ENCODE results near the gene KDELR1.

Gene KDELR1

DNA sequence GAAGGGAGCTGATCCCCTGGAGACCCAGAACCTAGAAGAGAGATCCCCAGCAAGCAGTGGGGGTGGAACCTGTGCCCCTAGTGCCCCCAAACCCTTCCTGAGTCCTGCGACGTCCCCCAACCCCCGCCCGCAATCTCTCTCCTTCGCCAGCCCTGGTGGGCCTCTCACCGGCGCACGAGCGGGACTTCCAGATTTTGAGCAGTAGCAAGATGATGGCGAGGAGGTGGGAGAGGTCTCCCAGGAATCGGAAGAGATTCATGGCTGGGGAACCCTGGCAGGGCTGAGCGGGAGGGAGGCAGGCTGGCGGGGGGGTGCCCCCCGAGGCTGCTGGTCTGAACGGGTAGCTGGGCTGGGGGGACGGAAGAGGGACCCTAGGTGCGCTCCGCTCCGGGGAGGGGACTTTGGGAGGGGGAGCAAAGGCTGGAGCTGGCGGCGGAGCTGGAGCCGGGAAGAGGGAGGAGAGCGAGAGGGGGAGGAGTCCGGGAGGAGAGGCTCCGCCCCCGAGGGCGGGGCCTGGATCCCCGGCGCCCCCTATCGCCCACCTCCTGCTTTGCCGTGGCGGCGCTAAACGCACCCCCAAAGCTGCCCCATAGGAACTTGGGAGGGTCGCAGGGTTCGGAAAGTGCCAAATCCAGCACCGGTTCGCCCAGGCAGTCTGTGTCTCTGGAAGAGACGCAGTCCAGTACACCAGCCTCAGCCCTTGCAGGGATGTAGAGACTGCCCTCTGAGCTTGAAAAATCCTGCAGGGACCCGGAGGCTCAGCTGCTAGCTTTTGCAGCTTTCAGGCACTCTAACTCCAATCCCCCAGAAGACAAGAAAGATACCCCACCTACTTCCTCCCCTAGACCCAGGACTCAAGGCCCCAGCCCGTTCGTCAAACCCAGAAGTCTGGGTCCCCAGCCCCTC lies at the start of gene KDELR1:
KDELR1 (minus strand) TSS at position 452 of the 906 bp plus-strand sequence; CDS start at position 259, 193 bp downstream.
- peak; percentile 64 for DNase-seq

DNA sequence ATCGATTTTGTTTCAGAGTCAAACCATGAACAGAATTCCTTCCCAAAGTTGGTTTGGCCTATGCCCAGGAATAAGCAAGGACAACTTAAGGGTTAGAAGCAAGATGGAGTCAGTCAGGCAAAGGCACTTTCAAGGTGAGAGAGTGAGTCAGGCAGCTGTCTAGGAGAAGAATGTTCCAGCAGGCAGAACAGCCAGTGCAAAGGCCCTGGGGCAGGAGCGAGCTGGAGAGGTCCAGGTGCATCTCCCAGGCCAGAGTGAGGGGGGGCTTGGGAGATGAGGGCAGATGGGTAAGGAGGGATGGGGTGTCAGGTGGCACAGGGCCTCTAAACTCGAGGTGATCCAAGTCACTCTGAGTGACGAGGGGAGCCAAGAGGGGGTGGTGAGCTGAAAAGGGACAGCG lies 45.2 kb upstream of the KDELR1 start:
- no peak for DNase-seq

DNA sequence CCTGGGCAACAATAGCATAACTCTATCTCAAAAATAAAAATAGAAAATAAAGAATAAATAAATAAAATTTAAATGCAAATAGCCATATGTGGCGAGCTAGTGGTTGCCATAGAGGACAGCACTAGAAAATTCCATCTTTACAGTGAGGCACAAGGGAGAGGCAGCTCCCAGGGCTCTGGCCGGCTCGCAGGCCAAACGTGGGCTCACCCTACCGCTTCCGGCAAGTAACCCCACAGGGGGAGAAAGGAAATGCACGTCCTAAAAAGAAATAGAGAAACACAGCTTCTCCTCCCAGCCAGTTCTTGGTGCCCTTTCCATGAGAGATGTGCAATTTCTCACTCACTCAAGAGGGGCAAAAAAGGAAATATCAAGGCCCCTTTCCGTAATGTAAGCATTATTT lies 42.0 kb upstream of the KDELR1 start:
- DNase-seq, result peak; percentile 26

DNA sequence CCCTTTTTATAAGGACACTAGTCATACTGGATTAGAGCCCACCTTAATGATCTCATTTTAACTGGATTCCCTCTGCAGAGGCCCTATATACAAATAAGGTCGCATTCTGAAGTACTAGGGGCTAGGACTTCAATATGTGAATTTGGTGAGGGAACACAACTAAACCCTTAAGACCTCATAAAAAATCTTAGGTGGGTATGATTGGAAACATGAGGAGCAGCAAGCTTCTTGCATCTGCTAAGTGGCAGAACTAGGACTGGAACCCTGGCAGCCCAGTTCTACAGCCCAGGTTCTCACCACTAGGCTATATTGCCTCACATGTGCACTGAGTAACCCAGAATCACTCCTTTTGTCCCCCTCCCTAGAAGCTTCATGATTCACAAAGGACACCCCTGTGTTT lies 37.3 kb upstream of the KDELR1 start:
- DNase-seq, result no peak

DNA sequence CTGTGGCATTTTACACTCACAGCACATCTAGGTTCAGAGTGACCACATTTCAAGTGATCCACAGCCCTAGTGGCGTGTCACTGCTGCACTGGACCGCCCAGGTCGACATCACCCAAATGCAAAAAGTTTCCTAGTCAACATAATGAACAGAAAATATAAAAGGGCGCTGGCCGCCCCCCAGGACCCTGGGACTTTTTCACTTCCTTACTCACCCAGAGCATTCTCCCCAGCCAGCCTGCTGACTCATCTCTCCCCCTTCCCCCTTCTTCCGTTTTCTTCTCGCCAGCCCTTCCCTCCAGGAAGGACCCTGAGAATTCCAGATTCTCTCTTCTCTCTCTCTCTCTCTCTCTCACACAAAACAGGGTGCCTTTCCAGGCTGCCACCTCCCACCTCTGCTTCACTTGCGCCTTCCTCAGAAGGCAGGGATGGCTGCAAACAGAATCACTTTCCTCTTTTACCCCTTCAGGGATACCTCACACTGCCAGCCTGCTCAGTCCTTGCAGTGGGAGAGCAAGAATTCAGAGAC lies 33.4 kb upstream of the KDELR1 start:
- peak; percentile 28 for DNase-seq

DNA sequence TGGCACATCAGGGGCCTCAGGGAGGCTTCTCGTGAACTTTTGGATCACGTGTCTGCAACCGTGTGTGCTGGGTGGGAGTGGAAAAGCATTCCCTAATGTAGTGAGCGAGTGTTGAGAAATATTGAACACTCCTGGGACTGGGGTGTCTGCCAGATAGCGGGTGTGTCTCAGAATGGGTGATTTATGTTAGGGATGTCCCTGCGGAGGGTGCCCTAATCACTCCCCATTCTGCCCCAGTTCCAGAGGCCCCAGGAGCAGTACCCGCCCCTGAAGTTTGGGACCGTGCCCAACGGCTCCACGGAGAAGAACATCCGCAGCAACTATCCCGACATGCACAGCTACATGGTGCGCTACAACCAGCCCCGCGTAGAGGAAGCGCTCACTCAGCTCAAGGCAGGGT lies 30.2 kb upstream of the KDELR1 start:
- no peak for DNase-seq

DNA sequence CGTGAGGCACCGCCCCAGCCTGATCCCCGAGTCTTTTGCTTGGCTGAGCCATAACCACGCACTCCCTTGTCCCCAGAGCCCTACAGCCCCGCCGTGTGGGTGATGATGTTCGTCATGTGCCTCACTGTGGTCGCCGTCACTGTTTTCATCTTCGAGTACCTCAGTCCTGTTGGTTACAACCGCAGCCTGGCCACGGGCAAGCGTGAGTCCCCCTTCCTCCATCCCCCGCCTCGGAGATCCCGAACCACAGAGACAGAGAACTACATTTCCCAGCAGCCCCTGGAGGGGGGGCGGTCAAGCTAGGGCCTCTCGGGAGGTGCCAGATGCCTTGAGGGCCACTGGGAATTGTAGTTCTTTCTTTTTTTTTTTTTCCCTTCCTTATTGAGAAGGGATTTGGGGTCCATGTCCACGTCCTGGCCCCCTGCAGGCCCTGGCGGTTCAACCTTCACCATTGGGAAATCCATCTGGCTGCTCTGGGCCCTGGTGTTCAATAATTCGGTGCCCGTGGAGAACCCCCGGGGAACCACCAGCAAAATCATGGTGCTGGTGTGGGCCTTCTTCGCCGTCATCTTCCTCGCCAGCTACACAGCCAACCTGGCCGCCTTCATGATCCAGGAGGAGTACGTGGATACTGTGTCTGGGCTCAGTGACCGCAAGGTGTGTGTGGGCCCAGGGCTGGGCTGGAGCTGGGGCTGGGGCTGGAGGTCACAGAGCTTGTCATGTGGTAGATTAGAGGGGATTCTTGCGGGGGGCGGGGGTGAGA lies 28.0 kb upstream of the KDELR1 start:
- peak; percentile 79 for DNase-seq

DNA sequence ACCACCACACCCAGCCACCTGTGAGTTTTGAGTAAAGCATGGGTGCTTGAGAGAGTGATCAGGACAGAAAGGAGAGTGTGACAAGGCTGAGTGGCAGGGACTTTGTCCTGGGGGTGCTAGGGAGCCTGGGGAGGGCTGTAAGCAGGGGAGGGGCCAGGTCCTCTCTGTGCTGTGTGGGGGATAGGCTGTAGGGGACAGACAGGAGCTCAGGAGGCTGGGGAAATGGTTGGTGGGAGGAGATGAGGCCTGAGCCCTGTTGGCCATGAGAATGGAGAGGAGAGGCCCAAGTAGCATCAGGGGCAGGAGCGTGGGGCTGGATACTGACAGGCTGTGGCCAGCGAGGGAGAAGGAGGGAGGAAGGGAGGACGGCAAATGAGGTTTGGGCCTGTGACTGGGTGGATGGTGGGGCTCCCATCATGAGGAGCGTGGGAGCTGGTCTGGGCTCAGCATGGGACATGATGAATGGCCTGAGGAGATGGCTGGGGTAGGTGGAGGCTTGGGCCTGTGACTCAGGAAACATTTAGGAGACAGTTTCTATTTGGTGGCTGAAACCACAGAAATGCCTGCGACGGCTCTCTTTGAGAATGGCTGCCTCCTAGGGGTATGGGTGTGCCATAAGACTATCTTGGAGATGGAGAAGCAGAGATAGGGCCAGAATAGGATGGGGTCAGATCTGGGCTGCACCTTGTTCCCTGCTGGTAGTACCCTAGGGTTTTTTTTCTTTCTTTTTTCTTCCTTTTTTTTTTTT lies 27.1 kb upstream of the KDELR1 start:
- DNase-seq, result peak; percentile 51

DNA sequence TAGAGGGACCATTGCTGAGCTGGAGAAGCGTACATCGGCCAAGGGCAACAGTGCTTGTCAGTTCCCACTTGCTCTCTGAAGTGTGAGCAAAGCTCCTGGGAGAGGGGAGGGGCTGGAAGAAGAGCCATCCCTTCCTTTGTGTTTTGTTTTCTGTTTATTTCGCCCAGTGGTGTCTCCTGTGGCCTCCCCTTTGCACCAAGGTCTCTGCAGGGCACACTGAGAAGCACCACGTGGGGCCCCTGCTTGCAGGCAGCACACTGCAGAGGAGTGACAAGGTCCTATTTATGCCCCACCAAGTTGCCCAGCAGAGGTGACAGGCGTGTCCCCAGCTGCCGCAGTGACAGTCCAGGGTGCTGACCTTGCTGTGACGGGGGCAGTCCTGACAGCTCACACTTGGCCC lies 26.1 kb upstream of the KDELR1 start:
- no peak for DNase-seq

DNA sequence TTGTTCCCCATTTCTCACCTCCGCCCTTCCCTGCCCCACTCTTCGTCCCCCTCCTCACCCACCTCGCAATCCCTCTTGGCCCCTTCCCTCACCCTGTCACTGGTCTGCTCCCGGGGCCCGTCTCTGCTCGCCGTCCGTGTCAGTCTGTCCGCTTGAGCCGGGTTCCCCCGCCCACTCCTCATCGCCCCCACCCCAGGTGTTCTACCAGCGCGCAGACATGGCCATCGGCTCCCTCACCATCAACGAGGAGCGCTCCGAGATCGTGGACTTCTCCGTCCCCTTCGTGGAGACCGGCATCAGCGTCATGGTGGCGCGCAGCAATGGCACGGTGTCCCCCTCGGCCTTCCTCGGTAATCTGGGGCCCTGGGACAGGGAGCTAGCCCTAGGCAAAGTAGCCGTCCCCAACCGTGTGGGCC lies 24.5 kb upstream of the KDELR1 start:
- DNase-seq, result no peak

DNA sequence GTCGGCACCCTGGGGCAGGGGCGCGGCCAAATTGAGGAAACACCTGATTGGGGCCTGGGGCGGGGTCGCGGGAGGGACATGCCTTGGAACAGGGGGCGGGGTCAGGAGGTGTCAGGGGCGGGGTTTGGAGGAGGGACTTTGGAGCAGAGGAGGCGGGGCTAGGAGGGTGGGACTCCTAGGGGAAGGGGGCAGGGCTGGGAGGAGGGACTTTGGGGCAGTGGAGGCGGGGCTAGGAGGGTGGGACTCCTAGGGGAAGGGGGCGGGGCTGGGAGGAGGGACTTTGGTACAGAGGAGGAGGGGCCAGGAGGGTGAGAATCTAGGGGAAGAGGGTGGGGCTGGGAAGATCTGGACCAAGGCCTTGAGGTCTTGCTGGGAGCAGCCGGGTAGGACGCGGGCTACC lies 24.0 kb upstream of the KDELR1 start:
- peak; percentile 86 for DNase-seq

DNA sequence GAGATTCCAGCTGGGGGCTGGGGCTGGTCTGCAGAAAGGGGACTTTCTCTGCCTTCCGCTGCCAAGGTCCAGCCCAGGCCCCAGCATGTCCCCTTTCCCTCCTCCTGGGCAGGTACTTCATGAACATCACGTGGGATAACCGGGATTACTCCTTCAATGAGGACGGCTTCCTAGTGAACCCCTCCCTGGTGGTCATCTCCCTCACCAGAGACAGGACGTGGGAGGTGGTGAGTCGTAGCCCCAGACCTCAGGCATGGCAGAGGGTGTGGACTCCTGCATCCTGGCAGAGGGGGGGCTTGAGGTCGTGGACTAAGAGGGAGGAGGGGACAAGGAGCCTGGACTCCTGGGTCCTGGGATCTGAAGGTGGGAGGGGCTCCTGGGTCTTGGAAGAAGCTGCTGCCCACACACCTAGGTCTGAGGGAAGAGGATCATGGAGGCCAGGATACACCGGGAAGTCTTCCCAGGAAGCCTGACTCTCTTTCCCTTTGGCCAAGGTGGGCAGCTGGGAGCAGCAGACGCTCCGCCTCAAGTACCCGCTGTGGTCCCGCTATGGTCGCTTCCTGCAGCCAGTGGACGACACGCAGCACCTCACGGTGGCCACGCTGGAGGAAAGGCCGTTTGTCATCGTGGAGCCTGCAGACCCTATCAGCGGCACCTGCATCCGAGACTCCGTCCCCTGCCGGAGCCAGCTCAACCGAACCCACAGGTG lies 22.7 kb upstream of the KDELR1 start:
- DNase-seq, result no peak

DNA sequence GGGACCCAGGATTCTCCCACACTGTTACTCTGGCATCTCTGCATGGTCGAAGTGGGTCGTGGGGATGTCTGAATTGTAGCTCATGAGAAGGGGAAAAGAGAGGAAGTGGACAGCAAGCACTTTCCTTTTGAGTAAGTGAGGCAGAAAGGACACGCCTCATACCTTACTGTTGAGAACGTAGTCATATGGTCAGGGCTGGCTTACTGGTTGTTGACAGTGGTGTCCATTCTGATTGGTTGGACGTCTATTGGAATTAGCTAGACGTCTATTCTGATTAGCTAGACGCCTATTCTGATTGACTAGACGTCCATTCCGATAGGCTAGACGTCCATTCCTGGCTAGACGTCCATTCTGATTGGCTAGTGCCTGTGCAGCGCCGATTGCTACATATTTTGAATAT lies 14.5 kb upstream of the KDELR1 start:
- no peak for DNase-seq

DNA sequence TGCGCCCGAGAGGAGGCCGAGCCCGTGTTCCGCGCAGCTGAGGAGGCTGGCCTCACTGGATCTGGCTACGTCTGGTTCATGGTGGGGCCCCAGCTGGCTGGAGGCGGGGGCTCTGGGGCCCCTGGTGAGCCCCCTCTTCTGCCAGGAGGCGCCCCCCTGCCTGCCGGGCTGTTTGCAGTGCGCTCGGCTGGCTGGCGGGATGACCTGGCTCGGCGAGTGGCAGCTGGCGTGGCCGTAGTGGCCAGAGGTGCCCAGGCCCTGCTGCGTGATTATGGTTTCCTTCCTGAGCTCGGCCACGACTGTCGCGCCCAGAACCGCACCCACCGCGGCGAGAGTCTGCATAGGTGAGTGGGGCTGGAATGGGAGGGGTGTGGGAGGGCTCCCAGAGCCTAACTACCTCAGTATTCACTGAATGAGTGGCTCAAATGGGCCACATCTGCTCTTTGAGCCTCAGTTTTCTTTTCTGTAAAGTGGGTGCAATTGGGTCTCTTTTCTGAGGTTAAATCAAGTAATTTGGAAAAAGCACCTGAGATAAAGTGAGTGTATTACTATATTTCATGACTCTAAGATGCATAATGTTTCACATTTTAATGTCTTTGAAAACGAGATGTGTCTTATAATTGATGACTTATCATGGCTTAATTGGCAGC lies 13.8 kb upstream of the KDELR1 start:
- DNase-seq, result no peak

DNA sequence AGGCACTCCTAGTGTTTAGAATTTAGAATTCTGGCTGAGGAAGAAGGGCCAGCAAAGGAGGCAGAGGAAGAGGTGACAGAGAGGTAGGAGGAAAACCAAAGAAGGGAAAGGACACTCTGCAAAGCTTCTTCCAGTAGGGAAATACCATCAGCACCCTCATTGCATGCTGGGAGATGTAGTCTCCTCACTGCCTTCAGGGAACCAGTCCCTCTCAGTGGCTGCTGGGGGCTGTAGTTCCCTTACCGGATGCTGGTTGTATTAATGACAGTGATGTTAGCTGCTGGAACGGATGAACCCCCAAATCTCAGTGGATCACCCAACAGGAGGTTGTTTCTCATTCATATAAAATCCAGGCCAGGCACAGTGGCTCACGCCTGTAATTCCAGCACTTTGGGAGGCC lies 12.3 kb upstream of the KDELR1 start:
- peak; percentile 71 for DNase-seq

DNA sequence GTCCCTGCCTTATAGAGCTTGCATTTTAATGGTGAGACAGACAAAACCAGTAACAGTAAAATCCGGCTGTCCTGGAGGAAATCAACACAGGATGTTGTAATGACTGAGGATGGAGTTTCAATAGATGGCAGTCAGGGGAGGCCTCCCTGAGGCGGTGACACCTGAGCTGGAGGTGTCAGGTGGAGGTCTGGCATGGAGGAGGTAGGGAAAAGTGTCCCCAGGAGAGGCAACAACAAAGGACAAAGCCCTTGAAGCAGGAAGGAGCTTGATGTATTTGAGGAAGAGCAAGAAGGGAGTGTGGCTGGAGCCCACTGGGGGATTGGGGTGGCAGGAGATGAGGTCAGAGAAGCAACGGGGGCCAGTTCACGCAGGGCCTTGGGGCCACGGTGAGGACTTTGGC lies 9.9 kb upstream of the KDELR1 start:
- DNase-seq, result no peak

DNA sequence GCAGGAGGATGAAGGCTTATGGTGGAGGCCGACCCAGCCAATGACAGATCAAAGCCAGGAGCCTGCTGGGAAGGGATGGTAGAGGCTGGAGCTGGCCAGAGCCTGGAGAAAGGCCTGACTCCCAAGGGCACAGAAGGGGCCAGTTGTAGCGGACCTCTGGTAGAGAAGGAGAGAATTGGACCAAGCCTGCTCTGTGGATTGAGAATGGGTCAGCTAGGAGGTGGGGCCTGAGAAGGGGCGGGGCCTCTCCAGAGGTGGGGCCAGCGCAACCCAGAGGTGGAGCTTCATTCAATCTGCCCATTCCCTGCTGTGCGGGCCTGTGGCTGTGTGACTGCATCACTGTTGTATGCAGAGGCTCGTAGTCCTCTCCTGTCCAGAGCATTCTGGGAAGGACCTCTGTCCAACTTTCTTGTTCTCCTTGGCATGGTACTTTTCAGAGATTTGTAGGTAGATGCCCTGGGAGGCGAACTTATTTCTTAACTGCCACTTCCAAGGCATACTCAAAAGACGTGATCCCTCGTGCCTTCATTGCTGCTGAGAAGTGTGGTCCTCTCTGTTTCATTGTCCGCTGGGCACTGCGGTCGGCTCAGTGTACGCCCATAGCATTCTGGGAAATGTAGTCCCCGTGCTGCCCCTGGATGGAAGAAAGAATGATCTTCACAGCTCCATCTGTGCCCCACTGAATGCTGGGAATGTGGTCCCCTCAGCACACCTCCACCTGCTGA lies 8.8 kb upstream of the KDELR1 start:
- DNase-seq, result peak; percentile 50

DNA sequence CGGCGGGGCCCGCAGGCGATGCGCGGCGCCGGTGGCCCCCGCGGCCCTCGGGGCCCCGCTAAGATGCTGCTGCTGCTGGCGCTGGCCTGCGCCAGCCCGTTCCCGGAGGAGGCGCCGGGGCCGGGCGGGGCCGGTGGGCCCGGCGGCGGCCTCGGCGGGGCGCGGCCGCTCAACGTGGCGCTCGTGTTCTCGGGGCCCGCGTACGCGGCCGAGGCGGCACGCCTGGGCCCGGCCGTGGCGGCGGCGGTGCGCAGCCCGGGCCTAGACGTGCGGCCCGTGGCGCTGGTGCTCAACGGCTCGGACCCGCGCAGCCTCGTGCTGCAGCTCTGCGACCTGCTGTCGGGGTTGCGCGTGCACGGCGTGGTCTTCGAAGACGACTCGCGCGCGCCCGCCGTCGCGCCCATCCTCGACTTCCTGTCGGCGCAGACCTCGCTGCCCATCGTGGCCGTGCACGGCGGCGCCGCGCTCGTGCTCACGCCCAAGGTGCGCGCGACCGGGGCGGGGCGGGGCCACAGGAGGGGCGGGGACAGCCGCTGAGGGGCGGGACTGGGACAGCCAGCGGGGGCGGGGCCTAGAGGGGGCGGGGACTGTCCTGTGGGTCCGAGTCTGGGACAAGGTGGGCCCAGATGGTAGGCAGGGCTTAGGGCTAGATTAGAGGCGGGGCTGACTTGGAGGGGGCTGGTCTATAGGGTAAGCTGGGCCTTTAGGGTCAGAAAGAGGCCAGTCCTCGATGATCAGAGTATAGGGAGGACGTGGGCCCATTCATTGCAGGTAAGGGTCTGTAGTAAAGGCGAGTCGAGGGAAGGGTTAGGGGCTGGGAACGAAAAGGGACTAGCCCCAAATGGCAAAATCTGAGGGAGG lies 7.3 kb upstream of the KDELR1 start:
- DNase-seq, result peak; percentile 86

DNA sequence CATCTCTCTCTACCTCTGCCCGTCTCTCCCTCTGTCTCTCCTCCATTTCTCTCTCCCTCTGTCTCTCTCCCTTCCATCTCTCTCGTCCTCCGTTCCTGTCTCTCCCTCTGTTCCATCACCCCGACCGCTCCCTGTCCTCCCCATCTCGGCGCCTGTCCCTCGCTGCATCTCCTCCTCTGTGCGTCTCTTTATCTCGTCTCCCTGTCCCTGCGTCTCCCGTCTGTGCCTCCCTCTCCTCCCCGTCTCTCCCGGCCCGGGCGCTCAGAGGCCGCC lies 6.7 kb upstream of the KDELR1 start:
- DNase-seq, result peak; percentile 23

Data from hematopoietic multipotent progenitor cell treated with erythropoietin and hydrocortisone succinate and interleukin-3 and kit ligand, for 8 days (in vitro differentiated cells).